Astrocyte (in vitro differentiated cells and primary cell): Measurements from ENCODE around the gene EGFL7.

Experiments used
- CTCF ChIP-seq: IDR thresholded peaks from 2 replicates; pipeline ENCODE4 v1.5.1; 2011; ENCODE audit warnings: low read depth, mild to moderate bottlenecking, inconsistent platforms, low read length, moderate library complexity; ENCODE audit not compliant: insufficient read depth
- EZH2 ChIP-seq: IDR thresholded peaks from 2 replicates; pipeline ENCODE4 v1.6.1; 2012; ENCODE audit warnings: mild to moderate bottlenecking, low read length, inconsistent platforms; ENCODE audit not compliant: insufficient read depth

GRCh38 chr9:136681029-136681428 lies 18.3 kb downstream of the EGFL7 start:
- TF ChIP-seq CTCF (no peak), EZH2 (no peak)
